Activated CD8-positive, alpha-beta memory T cell treated with anti-CD3 and anti-CD28 coated beads, Interleukin-2, amount 50 U/mL, for 48 hours (primary cell): ENCODE results near the gene CCKAR.

Experiments used
- DNase-seq: peaks from one replicate; pipeline ENCODE4 v3.0.0-alpha.2; 2020

CCKAR gene

DNA sequence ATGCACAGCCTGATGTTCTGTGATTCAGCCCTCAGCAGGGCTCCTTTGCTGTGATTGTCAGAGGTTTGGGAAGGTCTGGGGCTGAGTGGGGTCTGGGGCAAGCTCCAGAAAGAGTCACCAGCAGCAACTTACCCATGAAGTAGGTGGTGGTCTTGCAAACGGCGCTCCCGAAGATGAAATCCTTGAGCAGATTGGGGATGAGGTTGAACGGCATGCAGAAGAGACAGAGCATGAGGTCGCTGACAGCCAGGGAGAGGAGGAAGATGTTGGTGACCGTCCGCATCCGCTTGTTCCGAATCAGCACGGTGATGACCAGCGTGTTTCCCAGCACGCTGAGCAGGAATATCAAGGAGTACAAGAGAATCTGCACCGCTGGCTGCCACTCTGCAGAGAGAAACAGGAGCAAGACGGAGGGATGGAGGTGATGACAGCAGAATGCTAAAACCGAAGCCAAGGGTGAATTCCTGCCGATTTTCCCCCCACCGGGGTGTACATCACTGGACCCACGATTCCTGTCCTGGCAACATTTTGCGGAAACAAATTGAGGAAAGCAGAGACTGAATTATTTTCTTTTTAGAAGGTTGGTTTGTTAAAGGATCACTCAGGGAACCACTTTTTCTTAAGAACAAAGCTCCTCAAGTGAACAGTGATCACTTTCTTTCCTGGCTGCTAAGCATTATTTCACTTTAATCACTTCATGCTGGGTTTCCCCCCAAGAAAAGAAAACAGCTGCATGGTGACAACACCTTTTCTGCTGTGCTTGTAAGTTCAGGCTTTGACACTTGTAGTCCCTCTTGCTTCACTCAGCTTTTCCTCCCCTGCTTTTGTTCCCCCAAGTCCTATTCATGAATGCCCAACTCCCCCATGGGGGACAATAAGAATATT is 941 bp downstream of the CCKAR start:
- DNase-seq = no peak

DNA sequence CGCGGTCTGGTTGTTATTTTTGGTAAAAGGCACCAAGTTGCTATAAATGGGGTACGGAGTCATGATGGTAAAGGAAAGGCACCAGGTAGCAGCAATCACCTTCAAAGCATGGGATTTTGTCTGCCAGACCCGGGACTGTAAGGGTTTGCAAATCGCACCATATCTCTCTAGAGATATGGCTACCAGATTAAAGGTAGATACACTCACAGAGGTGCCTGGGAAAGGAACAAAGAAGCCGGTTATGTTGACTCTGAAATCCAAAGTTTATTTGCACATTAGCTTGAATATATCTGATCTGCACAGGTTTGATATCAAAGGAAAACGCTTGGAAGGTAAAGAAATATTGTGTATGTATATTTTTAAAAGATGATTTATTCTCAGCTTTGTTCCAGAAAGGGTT is 4.6 kb downstream of the CCKAR start:
- DNase-seq = no peak

GRCh38 chr4:26484516-26484915 is 5.8 kb downstream of the CCKAR start:
- no peak for DNase-seq

- no peak for DNase-seq
These were observed 6.2 kb downstream of the CCKAR start for GRCh38 chr4:26484032-26484515.

- DNase-seq = no peak
These were observed 7.5 kb downstream of the CCKAR start for GRCh38 chr4:26482508-26483462.

DNA sequence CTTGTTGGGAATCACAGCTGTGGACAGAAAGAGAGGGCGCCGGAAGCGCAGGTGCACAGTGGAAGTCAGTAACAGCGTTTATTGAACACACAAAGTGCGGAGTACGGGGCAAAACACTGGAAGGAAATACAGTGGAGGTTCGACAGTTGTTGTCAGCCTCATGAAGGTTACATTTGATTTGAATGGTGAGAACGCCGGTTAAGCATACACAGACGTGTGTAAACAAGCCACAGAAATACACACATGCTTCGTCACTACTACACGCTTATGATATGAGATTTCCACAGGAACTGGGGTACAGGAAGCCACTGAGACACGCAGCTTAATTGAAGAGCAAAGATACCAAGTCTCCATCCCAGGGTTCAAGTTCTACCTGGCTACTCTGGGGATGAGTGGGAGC is 12.0 kb downstream of the CCKAR start:
- no peak for DNase-seq

DNA sequence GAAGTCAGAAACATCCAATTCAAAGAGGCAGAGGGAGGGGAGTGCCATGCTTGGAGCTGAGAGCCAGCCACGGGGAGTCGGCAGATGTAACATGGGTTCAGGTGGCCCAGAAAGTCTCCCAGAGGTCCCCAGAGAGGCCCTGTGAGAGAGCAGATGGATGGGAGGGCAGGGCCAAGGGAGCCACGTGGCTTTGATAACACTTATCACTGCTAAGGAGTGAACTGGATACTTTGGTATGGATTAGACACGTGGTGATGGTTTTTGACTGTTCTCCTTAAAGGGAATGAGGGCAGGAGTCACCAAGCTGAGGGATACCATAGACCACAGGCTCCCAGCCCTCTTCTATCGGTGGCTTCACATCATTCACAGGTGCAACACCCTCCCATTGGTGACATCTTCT is 13.7 kb downstream of the CCKAR start:
- DNase-seq = no peak

DNA sequence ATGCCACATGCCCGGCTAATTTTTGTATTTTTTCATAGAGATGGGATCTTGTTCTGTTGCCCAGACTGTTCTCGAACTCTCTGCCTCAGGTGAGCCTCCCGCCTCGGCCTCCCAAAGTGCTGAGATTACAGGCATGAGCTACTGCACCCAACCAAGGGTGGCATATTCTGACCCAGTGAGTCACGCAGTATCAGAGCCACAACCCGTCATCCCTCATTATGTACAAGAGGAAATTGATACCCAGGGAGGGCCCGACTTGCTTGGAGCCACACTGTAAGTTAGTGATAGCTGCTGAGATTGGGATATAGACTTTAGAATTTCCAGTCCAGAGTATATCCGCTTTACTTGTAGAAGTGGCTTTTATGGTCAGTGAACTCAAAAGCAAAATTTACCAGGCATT is 14.6 kb downstream of the CCKAR start:
- DNase-seq = no peak

GRCh38 chr4:26474551-26474950 is 15.7 kb downstream of the CCKAR start:
- DNase-seq = no peak

DNA sequence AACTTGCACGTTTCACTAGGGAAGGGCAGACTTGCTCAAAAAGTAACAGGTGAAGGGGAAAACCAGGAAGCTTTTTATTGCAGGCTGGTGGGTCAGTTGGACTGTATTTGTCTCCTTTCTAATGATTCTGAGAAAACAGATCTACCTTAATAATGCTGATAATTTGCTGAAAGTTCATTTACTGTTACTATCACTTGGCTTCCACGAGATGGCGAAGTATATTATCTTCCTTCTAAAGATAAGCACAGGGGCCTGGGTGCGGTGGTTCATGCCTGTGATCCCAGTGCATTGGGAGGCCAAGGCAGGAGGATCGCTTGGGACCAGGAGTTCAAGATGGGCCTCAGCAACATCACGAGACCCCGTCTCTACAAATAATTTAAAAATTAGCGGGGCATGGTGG is 16.4 kb downstream of the CCKAR start:
- DNase-seq = no peak

- no peak for DNase-seq
These were observed 18.4 kb downstream of the CCKAR start for GRCh38 chr4:26471890-26472289.

DNA sequence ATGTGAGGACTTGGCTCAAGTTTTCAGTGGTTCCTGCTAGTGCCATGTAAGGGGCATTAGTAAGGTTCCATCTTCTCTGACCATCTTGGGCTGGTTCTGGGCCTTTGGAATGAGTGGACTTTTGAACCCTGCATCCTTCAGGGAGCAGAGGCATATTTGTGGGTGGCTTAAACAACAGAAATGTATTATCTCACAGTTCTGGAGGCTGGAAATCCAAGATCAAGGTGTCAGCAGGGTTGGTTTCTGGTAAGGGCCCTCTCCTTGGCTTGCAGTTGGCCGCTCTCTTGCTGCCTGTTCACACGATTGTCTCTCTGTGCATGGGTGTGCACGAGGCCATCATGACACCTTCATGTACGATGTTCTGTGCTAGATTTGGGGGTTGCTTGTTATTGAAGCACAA is 21.3 kb downstream of the CCKAR start:
- no peak for DNase-seq

GRCh38 chr4:26468283-26468949 is 21.9 kb downstream of the CCKAR start:
- DNase-seq = no peak

DNA sequence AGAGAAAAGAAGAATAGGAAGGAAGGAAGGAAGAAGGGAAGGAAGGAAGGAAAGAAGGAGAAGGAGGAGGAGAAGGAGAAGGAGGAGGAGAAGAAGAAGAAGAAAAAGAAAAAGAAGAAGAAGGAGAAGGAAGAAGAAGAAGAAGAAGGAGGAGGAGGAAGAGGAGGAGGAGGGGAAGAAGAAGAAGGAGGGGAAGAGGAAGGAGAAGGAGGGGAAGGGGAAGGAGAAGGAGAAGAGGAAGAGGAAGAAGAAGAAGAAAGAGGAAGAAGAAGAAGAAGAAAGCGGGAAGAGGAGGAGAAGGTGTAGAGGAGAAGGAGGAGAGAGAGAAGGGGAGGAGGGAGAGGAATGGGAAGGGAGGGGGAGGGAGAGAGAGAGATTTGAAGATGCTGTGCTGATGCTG is 22.6 kb downstream of the CCKAR start:
- no peak for DNase-seq

DNA sequence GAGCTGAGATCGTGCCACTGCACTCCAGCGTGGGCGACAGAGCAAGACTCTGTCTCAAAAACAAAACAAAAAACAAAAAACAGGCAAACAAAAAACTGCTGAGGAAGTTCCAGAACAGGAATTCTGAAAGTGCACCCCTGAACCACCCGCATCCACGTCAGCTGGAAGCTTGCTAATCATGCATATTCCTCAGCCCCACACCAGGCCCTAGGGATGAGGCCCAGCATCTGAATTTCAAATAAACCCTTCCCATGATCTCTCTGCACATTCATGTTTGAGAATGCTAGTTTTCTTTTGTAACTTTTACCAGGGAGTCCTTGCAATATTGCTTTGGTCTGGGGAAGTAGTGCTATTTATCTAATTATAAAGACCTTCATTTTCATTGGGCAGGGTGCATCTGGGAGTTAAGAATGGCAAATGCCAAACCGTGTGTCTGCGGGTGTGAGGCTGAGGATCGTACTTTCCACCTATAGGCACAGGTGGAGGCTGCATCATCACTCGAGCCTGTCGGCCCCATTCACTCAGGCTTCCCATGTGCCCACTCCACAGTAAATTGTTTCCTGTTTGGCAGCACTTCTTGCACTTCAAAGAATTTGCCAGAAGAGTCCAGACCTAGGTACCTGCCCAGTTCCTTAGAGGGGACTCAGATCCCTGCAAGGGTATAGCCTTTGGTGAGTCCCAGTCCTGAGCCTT is 23.6 kb downstream of the CCKAR start:
- no peak for DNase-seq

- no peak for DNase-seq
These were observed 25.7 kb downstream of the CCKAR start for GRCh38 chr4:26464420-26465095.

- DNase-seq = no peak
These were observed 26.9 kb downstream of the CCKAR start for GRCh38 chr4:26463386-26463785.

DNA sequence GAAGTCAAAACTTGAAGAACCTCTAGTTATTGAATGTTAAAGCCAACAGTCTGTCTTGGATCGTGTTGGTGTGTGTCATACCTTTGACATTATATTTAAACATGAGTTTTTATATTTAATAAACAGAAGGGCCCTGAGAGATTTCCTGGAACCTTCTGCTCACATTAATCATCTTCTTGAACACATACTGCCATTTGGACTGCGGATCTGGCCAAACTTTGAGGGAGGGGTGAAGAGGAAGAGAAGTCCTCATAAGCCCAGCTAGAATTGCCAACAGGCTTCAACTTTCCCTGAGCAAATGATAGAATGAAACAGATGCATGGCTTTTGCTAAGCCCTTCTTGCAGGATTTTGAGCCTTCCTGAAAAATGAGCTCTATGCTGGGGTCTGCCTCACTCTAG is 27.4 kb downstream of the CCKAR start:
- DNase-seq = no peak

DNA sequence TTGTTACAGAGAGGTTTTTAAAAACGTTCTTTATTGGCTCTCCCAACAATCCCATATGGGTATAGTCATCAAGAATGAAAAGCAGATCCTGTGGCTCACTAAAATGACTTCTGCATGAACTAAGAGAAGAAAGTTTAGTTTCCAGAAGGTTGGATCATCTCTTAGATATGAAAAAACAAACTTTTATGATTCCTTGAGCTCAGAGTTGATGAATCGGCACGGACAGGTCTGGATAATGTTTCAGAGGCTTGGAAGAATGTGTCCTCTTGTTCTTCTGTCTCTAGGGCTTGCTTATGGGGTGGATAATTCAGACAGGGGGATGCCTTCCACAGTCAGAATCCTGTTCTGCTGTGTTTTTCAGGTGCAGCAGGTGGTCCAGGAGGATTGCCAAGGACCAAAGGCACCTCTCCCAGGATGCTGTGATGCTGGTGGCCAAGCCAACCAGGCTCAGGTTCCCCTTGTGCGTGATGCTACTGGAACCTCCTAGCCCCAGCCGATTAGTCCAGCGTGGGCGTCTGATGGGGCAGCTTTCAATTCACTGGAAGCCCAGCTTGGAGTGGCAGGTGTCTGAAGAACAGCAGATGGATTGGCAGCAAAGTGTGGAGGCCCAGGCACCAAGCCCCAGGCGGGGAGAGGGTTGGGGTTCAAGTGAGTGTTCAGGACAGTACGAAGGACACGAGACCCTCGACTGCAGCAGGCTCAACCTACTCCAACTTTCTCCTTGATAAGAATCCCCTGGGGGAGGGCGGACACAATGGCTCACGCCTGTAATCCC is 30.3 kb downstream of the CCKAR start:
- no peak for DNase-seq

GRCh38 chr4:26459054-26459755 is 31.1 kb downstream of the CCKAR start:
- DNase-seq = no peak
